H9 (cell line): ENCODE data around the gene DMRTA2. TPM values are rescaled to one million over a fixed set of nuclear protein-coding genes. Genes with fewer than 3 reads are reported as not detected.
"Not testable (repeated sequence)": the region's sequence is repeated elsewhere in the genome, so short reads cannot be mapped to it uniquely, and the experiment has no call there.

Experiments
- DNase-seq: peaks from one replicate; pipeline ENCODE4 v3.0.0-alpha.2; 2017
- H2AFZ ChIP-seq: one replicate; pipeline ENCODE4 v1.6.1; 2013; ENCODE audit warnings: mild to moderate bottlenecking, low read length, control low read depth, moderate library complexity
- H2AK5ac ChIP-seq: 2 replicates; pipeline ENCODE4 v1.6.1; 2013; ENCODE audit warnings: low read length, control low read depth, mixed read lengths; ENCODE audit not compliant: insufficient read length
- H2BK120ac ChIP-seq: one replicate; pipeline ENCODE4 v1.6.1; 2013; ENCODE audit warnings: low read depth, mild to moderate bottlenecking, low read length, control low read depth, inconsistent platforms; ENCODE audit not compliant: poor library complexity, severe bottlenecking
- H2BK12ac ChIP-seq: 2 replicates; pipeline ENCODE4 v1.6.1; 2013; ENCODE audit warnings: low read length, control low read depth, mixed read lengths, low read depth; ENCODE audit not compliant: insufficient read length
- H2BK15ac ChIP-seq: 2 replicates; pipeline ENCODE4 v1.6.1; 2013; ENCODE audit warnings: low read depth, low read length, control low read depth
- H2BK20ac ChIP-seq: one replicate; pipeline ENCODE4 v1.6.1; 2013; ENCODE audit warnings: low read depth, mild to moderate bottlenecking, low read length, control low read depth, inconsistent platforms; ENCODE audit not compliant: poor library complexity, severe bottlenecking
- H2BK5ac ChIP-seq: 2 replicates; pipeline ENCODE4 v1.6.1; 2013; ENCODE audit warnings: low read length, control low read depth, mixed read lengths; ENCODE audit not compliant: insufficient read length
- H3K14ac ChIP-seq: 2 replicates; pipeline ENCODE4 v1.6.1; 2013; ENCODE audit warnings: low read length, control low read depth; ENCODE audit not compliant: insufficient read depth
- H3K18ac ChIP-seq: 2 replicates; pipeline ENCODE4 v1.6.1; 2013; ENCODE audit warnings: low read depth, mild to moderate bottlenecking, mixed read lengths, low read length, control low read depth; ENCODE audit not compliant: insufficient read length
- H3K23ac ChIP-seq: 2 replicates; pipeline ENCODE4 v1.6.1; 2013; ENCODE audit warnings: low read length, control low read depth, mixed read lengths, low read depth; ENCODE audit not compliant: insufficient read length
- H3K23me2 ChIP-seq: 2 replicates; pipeline ENCODE4 v1.6.1; 2013; ENCODE audit warnings: low read depth, mild to moderate bottlenecking, mixed read lengths, low read length, control low read depth; ENCODE audit not compliant: insufficient read length, poor library complexity, severe bottlenecking
- H3K27ac ChIP-seq: 2 replicates; pipeline ENCODE4 v1.5.1; 2013; ENCODE audit warnings: low read length, control low read depth, mixed read lengths, low read depth; ENCODE audit not compliant: insufficient read length
- H3K27me3 ChIP-seq: 2 replicates; pipeline ENCODE4 v1.6.1; 2013; ENCODE audit warnings: low read length, control low read depth, inconsistent platforms; ENCODE audit not compliant: insufficient read depth
- H3K4ac ChIP-seq: 2 replicates; pipeline ENCODE4 v1.6.1; 2013; ENCODE audit warnings: low read depth, mild to moderate bottlenecking, control low read depth, inconsistent platforms, low read length, moderate library complexity
- H3K4me1 ChIP-seq: 2 replicates; pipeline ENCODE4 v1.6.1; 2013; ENCODE audit warnings: low read length, control low read depth, inconsistent platforms; ENCODE audit not compliant: insufficient read depth
- H3K4me2 ChIP-seq: 2 replicates; pipeline ENCODE4 v1.6.1; 2013; ENCODE audit warnings: low read length, control low read depth, mixed read lengths; ENCODE audit not compliant: insufficient read length, insufficient read depth
- H3K56ac ChIP-seq: 2 replicates; pipeline ENCODE4 v1.6.1; 2013; ENCODE audit warnings: low read depth, mild to moderate bottlenecking, mixed read lengths, low read length, control low read depth; ENCODE audit not compliant: insufficient read length
- H3K79me1 ChIP-seq: 2 replicates; pipeline ENCODE4 v1.6.1; 2013; ENCODE audit warnings: low read depth, mild to moderate bottlenecking, moderate library complexity, low read length, control low read depth, inconsistent platforms; ENCODE audit not compliant: insufficient read depth, poor library complexity, severe bottlenecking
- H3K79me2 ChIP-seq: 2 replicates; pipeline ENCODE4 v1.6.1; 2013; ENCODE audit warnings: low read length, control low read depth, inconsistent platforms; ENCODE audit not compliant: insufficient read depth
- H3K9ac ChIP-seq: 2 replicates; pipeline ENCODE4 v1.6.1; 2013; ENCODE audit warnings: low read length, control low read depth, mixed read lengths; ENCODE audit not compliant: insufficient read length; ENCODE audit errors: extremely low read depth
- H3K9me3 ChIP-seq: one replicate; pipeline ENCODE4 v1.6.1; 2013; ENCODE audit warnings: low read depth, low read length, inconsistent platforms; ENCODE audit not compliant: control insufficient read depth
- H3T11ph ChIP-seq: one replicate; pipeline ENCODE4 v1.6.1; 2013; ENCODE audit warnings: mild to moderate bottlenecking, low read length, control low read depth, inconsistent platforms
- H4K20me1 ChIP-seq: one replicate; pipeline ENCODE4 v1.6.1; 2013; ENCODE audit not compliant: control insufficient read depth, insufficient read length, insufficient read depth
- H4K5ac ChIP-seq: 2 replicates; pipeline ENCODE4 v1.6.1; 2013; ENCODE audit warnings: low read depth, mild to moderate bottlenecking, mixed read lengths, low read length, control low read depth; ENCODE audit not compliant: insufficient read length
- H4K8ac ChIP-seq: replicated peaks from 2 replicates; pipeline ENCODE4 v1.6.1; 2013; ENCODE audit warnings: low read length, control low read depth, mixed read lengths, low read depth; ENCODE audit not compliant: insufficient read length
- H4K91ac ChIP-seq: 2 replicates; pipeline ENCODE4 v1.6.1; 2013; ENCODE audit warnings: low read depth, mild to moderate bottlenecking, moderate library complexity, mixed read lengths, low read length, control low read depth; ENCODE audit not compliant: insufficient read length
- H3K27ac Mint-ChIP-seq, 3 experiments: 2 replicates in 2 of 3; 3 replicates in 1 of 3; pipeline ENCODE4 v1.8.0; 2020 to 2021; ENCODE audit warnings: mixed read lengths in 3 of 3, mild to moderate bottlenecking in 1 of 3, moderate library complexity in 1 of 3
- H3K27me3 Mint-ChIP-seq: 2 replicates; pipeline ENCODE4 v1.8.0; 2021; ENCODE audit warnings: low read depth, mild to moderate bottlenecking, moderate library complexity, mixed read lengths
- H3K36me3 Mint-ChIP-seq, 3 experiments: 2 replicates in 2 of 3; 3 replicates in 1 of 3; pipeline ENCODE4 v1.8.0; 2020 to 2021; ENCODE audit warnings: low read depth in 3 of 3, mixed read lengths in 3 of 3; ENCODE audit not compliant: insufficient read depth in 1 of 3
- H3K4me1 Mint-ChIP-seq, 2 experiments: 2 replicates each; pipeline ENCODE4 v1.8.0; 2020; ENCODE audit warnings: mixed read lengths in 2 of 2
- H3K4me3 Mint-ChIP-seq, 2 experiments: 2 replicates in 1 of 2; 3 replicates in 1 of 2; pipeline ENCODE4 v1.8.0; 2020 to 2021; ENCODE audit warnings: mild to moderate bottlenecking in 2 of 2, mixed read lengths in 2 of 2, moderate library complexity in 1 of 2
- H3K9me3 Mint-ChIP-seq, 2 experiments: 2 replicates in 1 of 2; 3 replicates in 1 of 2; pipeline ENCODE4 v1.8.0; 2020; ENCODE audit warnings: mild to moderate bottlenecking in 2 of 2, mixed read lengths in 2 of 2, moderate library complexity in 1 of 2
- CTCF ChIP-seq: fragments of 200-600 bp; sonication (generic); conservative IDR thresholded peaks from 3 replicates; pipeline ENCODE4 v1.8.0; 2021; ENCODE audit warnings: antibody characterized with exemption, mild to moderate bottlenecking
- WGBS: extraction: QIAGEN DNeasy Blood & Tissue Kit; methylation state at CpG from one replicate; pipeline ENCODE4 v1.1.7; 2013; ENCODE audit warnings: missing lambda C conversion rate, low lambda C conversion rate, mixed read lengths; ENCODE audit not compliant: insufficient read length; ENCODE audit errors: extremely low coverage; 5-methylcytosine and 5-hydroxymethylcytosine counted together
- total RNA-seq: library from RNA; stranded (reverse); gene quantifications from 2 replicates; pipeline ENCODE4 v1.2.1, GENCODE V29; 2021

DMRTA2 gene
- total RNA-seq, 1 experiment from 2014 or later, result 0.11 TPM

- H4K20me1 ChIP-seq, result no peaks in the 10 kb centered on the region
- peaks cover 4% of the 10 kb centered on the region; the same call in 1 of the 2 replicates for H3K4me1 ChIP-seq
- no peak overlapping the region for H2AFZ ChIP-seq
- H3K79me2 ChIP-seq, result no peaks in the 10 kb centered on the region
- no peak overlapping the region for H4K91ac ChIP-seq
- no peak overlapping the region for H2BK15ac ChIP-seq
- H2BK120ac ChIP-seq, result no peak overlapping the region
- no peak overlapping the region for H3K14ac ChIP-seq
- H2AK5ac ChIP-seq, result no peak overlapping the region
- H3K56ac ChIP-seq, result no peak overlapping the region
- H2BK20ac ChIP-seq, result no peak overlapping the region
- no peak overlapping the region for H3T11ph ChIP-seq
- Mint-ChIP-seq H3K27me3 (peaks cover 6% of the 10 kb centered on the region), H3K27ac (peak overlapping the region; percentile 45 to 84 (median 55); a peak in 6 of 7 replicates), H3K9me3 (peaks cover 14 to 25% of the 10 kb centered on the region in 2 experiments), H3K36me3 (peaks cover 1 to 6% (median 6%) of the 10 kb centered on the region in 3 experiments; a peak in 4 of 7 replicates), H3K4me3 (no peak overlapping the region; a peak in 1 of 5 replicates), H3K4me1 (peaks cover 8 to 15% of the 10 kb centered on the region in 2 experiments)
- no peak overlapping the region for H4K5ac ChIP-seq
- H3K79me1 ChIP-seq, result no peaks in the 10 kb centered on the region
- H2BK12ac ChIP-seq, result no peak overlapping the region
- no peaks in the 10 kb centered on the region for H3K9me3 ChIP-seq
- no peaks in the 10 kb centered on the region for H3K27me3 ChIP-seq
- WGBS, result no CpG with 5 or more reads among the region's 2 CpGs
- H3K9ac ChIP-seq, result no peak overlapping the region
- no peak overlapping the region for H3K23ac ChIP-seq
- TF ChIP-seq CTCF, result no peak
- H4K8ac ChIP-seq, result no peak overlapping the region
- H3K4ac ChIP-seq, result no peak overlapping the region
- peak; percentile 30 for DNase-seq
- H2BK5ac ChIP-seq, result no peak overlapping the region
- no peaks in the 10 kb centered on the region for H3K23me2 ChIP-seq
- no peak overlapping the region for H3K27ac ChIP-seq
- H3K18ac ChIP-seq, result no peak overlapping the region
- H3K4me2 ChIP-seq, result no peak overlapping the region
These were observed 29.6 kb downstream of the DMRTA2 start for GRCh38 chr1:50393522-50394120.

GRCh38 chr1:50381551-50381950 lies 41.7 kb downstream of the DMRTA2 start:
- H2BK12ac ChIP-seq, H3K27me3 ChIP-seq, H3K36me3 Mint-ChIP-seq, H4K8ac ChIP-seq, H3K4me1 ChIP-seq, H3K79me1 ChIP-seq, H2BK120ac ChIP-seq, H3K4me3 Mint-ChIP-seq, H4K5ac ChIP-seq, H3T11ph ChIP-seq, DNase-seq, H3K4ac ChIP-seq, H3K27ac ChIP-seq, H3K23me2 ChIP-seq, H2AK5ac ChIP-seq, H2BK20ac ChIP-seq, H3K14ac ChIP-seq, H4K91ac ChIP-seq, H2BK15ac ChIP-seq, H4K20me1 ChIP-seq, H3K23ac ChIP-seq, H3K4me2 ChIP-seq, H3K56ac ChIP-seq, H3K79me2 ChIP-seq, H3K27ac Mint-ChIP-seq, H3K4me1 Mint-ChIP-seq, H3K9ac ChIP-seq, H2BK5ac ChIP-seq, H3K9me3 ChIP-seq, H2AFZ ChIP-seq, H3K18ac ChIP-seq: not testable (repeated sequence)
- Mint-ChIP-seq H3K9me3 (peaks cover 12 to 15% of the 10 kb centered on the region in 2 experiments), H3K27me3 (peaks cover 12% of the 10 kb centered on the region)
- no CpG with 5 or more reads among the region's 33 CpGs for WGBS
